Measurements from ENCODE around the gene PDIA5. TPM values are rescaled to one million over a fixed set of nuclear protein-coding genes. Genes with fewer than 3 reads are reported as not detected.
A peak's percentile ranks its signal among the peaks of the same experiment; 100 is the strongest.

PDIA5 gene
- total and polyA plus RNA-seq, 4 donors: 9.5 to 16.9 (median 13.5) TPM

DNA sequence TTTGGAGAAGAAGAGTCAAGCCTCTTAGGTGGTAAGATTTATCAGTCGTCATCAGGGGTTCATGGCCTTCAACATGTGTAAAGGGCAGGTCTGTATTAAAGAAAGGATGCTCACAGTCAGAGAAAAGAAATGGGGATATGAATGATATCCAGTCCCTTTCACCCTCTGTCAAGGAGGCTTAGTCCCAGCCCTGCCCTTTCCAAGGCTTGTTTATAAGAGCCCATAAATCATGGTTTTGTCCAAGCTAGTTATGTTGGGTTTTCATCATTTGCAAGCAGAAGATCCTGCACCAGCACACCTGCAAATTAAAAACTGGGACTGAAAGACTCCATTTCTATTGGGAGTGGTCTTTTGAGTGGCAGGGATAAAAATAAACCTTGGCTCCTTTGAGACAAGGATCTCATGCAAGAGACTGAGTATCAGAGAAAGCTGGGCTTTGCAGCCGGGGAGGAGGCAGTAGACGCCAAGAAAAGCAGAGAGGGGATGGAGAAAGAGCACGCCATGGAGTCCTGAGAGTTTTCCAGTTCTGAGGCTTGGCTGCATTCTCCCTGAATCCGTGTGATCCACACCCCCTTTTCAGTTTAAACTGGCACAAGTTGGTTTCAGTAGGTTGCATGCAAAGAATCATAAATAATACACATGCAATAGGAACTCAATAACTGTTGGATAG, 12.6 kb upstream of the PDIA5 start:
- Histone ChIP-seq H3K27me3 (ENCODE audit: control insufficient read depth, insufficient read depth, low read length) (no peaks in the 10 kb centered on the region), H3K9me3 (ENCODE audit: control insufficient read depth, insufficient read depth, low read length) (no peaks in the 10 kb centered on the region), H3K4me3 (ENCODE audit: low read depth, low read length) (no peak overlapping the region), H3K4me1 (ENCODE audit: control insufficient read depth, insufficient read depth, low read length) (peaks cover 3% of the 10 kb centered on the region), H3K27ac (ENCODE audit: low read depth, low read length) (no peak overlapping the region), H3K36me3 (ENCODE audit: control insufficient read depth, insufficient read depth, low read length) (no peaks in the 10 kb centered on the region)
- peak in 1 of 6 donors; percentile 36 for DNase-seq (ENCODE audit: low read depth in 4 of 6, low spot score in 6 of 6)
- 58% methylated on average over 4 of the region's 5 CpGs for WGBS (ENCODE audit: insufficient coverage)

- H3K36me3 ChIP-seq (ENCODE audit: control insufficient read depth, insufficient read depth, low read length): no peaks in the 10 kb centered on the region
- peak in 1 of 6 donors; percentile 49 for DNase-seq (ENCODE audit: low read depth in 4 of 6, low spot score in 6 of 6)
- no peak overlapping the region for H3K27ac ChIP-seq (ENCODE audit: low read depth, low read length)
- peaks cover 3% of the 10 kb centered on the region for H3K4me1 ChIP-seq (ENCODE audit: control insufficient read depth, insufficient read depth, low read length)
- WGBS (ENCODE audit: insufficient coverage): 49% methylated on average over 4 of the region's 4 CpGs
- H3K27me3 ChIP-seq (ENCODE audit: control insufficient read depth, insufficient read depth, low read length): no peaks in the 10 kb centered on the region
- no peaks in the 10 kb centered on the region for H3K9me3 ChIP-seq (ENCODE audit: control insufficient read depth, insufficient read depth, low read length)
- H3K4me3 ChIP-seq (ENCODE audit: low read depth, low read length): no peak overlapping the region
These were observed 11.9 kb upstream of the PDIA5 start for GRCh38 chr3:123054931-123055330.

- no peaks in the 10 kb centered on the region for H3K36me3 ChIP-seq (ENCODE audit: control insufficient read depth, insufficient read depth, low read length)
- H3K4me3 ChIP-seq (ENCODE audit: low read depth, low read length): no peak overlapping the region
- DNase-seq (ENCODE audit: low read depth in 4 of 6, low spot score in 6 of 6): no peak
- WGBS (ENCODE audit: insufficient coverage): 50% methylated on average over 5 of the region's 5 CpGs
- no peaks in the 10 kb centered on the region for H3K27me3 ChIP-seq (ENCODE audit: control insufficient read depth, insufficient read depth, low read length)
- H3K9me3 ChIP-seq (ENCODE audit: control insufficient read depth, insufficient read depth, low read length): no peaks in the 10 kb centered on the region
- peaks cover 3% of the 10 kb centered on the region for H3K4me1 ChIP-seq (ENCODE audit: control insufficient read depth, insufficient read depth, low read length)
- H3K27ac ChIP-seq (ENCODE audit: low read depth, low read length): no peak overlapping the region
These were observed 11.5 kb upstream of the PDIA5 start for GRCh38 chr3:123055352-123055751.

DNA sequence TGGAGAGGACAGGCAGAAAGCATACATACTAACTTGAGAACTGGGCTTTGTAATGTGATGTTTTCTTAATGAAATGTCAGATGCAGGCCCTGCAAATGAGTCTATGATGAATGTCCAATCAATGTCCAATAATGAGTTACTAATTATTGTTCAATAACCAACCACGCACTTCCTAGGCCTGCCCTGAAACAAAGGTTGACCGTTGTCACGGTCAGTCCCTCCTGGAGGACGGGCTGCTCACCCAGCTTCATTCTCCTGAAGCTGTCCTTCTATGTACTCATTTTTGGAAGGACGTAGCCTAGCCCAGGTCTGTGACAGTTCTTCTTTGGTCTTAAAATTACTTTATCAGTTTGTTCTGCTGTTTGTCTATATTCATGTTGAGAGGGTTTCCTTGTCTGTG, 8.3 kb upstream of the PDIA5 start:
- WGBS (ENCODE audit: insufficient coverage): 96% methylated on average over 4 of the region's 5 CpGs
- Histone ChIP-seq H3K9me3 (ENCODE audit: control insufficient read depth, insufficient read depth, low read length) (no peaks in the 10 kb centered on the region), H3K27ac (ENCODE audit: low read depth, low read length) (no peak overlapping the region), H3K4me3 (ENCODE audit: low read depth, low read length) (no peak overlapping the region), H3K4me1 (ENCODE audit: control insufficient read depth, insufficient read depth, low read length) (peaks cover 3% of the 10 kb centered on the region), H3K36me3 (ENCODE audit: control insufficient read depth, insufficient read depth, low read length) (no peaks in the 10 kb centered on the region), H3K27me3 (ENCODE audit: control insufficient read depth, insufficient read depth, low read length) (peaks cover 2% of the 10 kb centered on the region)
- no peak for DNase-seq (ENCODE audit: low read depth in 4 of 6, low spot score in 6 of 6)

DNA sequence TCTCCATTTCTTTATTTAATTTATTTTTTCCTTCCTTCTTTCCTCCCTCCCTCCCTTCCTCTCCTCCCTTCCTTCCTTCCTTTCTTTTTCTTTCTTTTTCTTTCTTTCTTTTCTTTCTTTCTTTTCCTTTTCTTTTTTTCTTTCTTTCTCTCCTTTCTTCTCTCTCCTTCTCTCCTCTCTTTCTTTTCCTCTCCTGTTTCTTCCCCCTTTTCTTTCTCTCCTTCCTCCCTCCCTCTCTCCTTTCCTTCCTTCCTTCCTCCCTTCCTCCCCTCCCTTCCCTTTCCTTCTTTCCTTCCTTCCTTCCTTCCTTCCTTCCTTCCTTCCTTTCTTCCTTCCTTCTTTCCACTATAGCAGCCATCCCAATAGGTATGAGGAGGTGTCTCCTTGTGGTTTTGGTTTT, 6.8 kb upstream of the PDIA5 start:
- no peak overlapping the region for H3K27ac ChIP-seq (ENCODE audit: low read depth, low read length)
- H3K4me1 ChIP-seq (ENCODE audit: control insufficient read depth, insufficient read depth, low read length): peaks cover under 1% of the 10 kb centered on the region
- no peak for DNase-seq (ENCODE audit: low read depth in 4 of 6, low spot score in 6 of 6)
- H3K9me3 ChIP-seq (ENCODE audit: control insufficient read depth, insufficient read depth, low read length): no peaks in the 10 kb centered on the region
- H3K36me3 ChIP-seq (ENCODE audit: control insufficient read depth, insufficient read depth, low read length): no peaks in the 10 kb centered on the region
- H3K27me3 ChIP-seq (ENCODE audit: control insufficient read depth, insufficient read depth, low read length): peaks cover 2% of the 10 kb centered on the region
- H3K4me3 ChIP-seq (ENCODE audit: low read depth, low read length): no peak overlapping the region

- DNase-seq (ENCODE audit: low read depth in 4 of 6, low spot score in 6 of 6): no peak
- WGBS (ENCODE audit: insufficient coverage): 83% methylated on average over 2 of the region's 7 CpGs
- Histone ChIP-seq H3K9me3 (ENCODE audit: control insufficient read depth, insufficient read depth, low read length) (no peaks in the 10 kb centered on the region), H3K4me1 (ENCODE audit: control insufficient read depth, insufficient read depth, low read length) (peaks cover 5% of the 10 kb centered on the region), H3K4me3 (ENCODE audit: low read depth, low read length) (no peak overlapping the region), H3K27me3 (ENCODE audit: control insufficient read depth, insufficient read depth, low read length) (peaks cover 2% of the 10 kb centered on the region), H3K36me3 (ENCODE audit: control insufficient read depth, insufficient read depth, low read length) (no peaks in the 10 kb centered on the region), H3K27ac (ENCODE audit: low read depth, low read length) (no peak overlapping the region)
These were observed 5.0 kb upstream of the PDIA5 start for GRCh38 chr3:123061856-123062255.

GRCh38 chr3:123063034-123063433, 3.8 kb upstream of the PDIA5 start:
- Histone ChIP-seq H3K27me3 (ENCODE audit: control insufficient read depth, insufficient read depth, low read length) (peaks cover 4% of the 10 kb centered on the region), H3K9me3 (ENCODE audit: control insufficient read depth, insufficient read depth, low read length) (no peaks in the 10 kb centered on the region), H3K4me3 (ENCODE audit: low read depth, low read length) (no peak overlapping the region), H3K27ac (ENCODE audit: low read depth, low read length) (no peak overlapping the region), H3K36me3 (ENCODE audit: control insufficient read depth, insufficient read depth, low read length) (no peaks in the 10 kb centered on the region), H3K4me1 (ENCODE audit: control insufficient read depth, insufficient read depth, low read length) (peaks cover 13% of the 10 kb centered on the region)
- 95% methylated on average over 3 of the region's 6 CpGs for WGBS (ENCODE audit: insufficient coverage)
- no peak for DNase-seq (ENCODE audit: low read depth in 4 of 6, low spot score in 6 of 6)

GRCh38 chr3:123064506-123064905, 2.3 kb upstream of the PDIA5 start:
- Histone ChIP-seq H3K27ac (ENCODE audit: low read depth, low read length) (no peak overlapping the region), H3K4me3 (ENCODE audit: low read depth, low read length) (no peak overlapping the region), H3K4me1 (ENCODE audit: control insufficient read depth, insufficient read depth, low read length) (peaks cover 17% of the 10 kb centered on the region), H3K27me3 (ENCODE audit: control insufficient read depth, insufficient read depth, low read length) (peaks cover 4% of the 10 kb centered on the region), H3K36me3 (ENCODE audit: control insufficient read depth, insufficient read depth, low read length) (no peaks in the 10 kb centered on the region), H3K9me3 (ENCODE audit: control insufficient read depth, insufficient read depth, low read length) (no peaks in the 10 kb centered on the region)
- WGBS (ENCODE audit: insufficient coverage): 92% methylated on average over 4 of the region's 4 CpGs
- DNase-seq (ENCODE audit: low read depth in 4 of 6, low spot score in 6 of 6): no peak

DNA sequence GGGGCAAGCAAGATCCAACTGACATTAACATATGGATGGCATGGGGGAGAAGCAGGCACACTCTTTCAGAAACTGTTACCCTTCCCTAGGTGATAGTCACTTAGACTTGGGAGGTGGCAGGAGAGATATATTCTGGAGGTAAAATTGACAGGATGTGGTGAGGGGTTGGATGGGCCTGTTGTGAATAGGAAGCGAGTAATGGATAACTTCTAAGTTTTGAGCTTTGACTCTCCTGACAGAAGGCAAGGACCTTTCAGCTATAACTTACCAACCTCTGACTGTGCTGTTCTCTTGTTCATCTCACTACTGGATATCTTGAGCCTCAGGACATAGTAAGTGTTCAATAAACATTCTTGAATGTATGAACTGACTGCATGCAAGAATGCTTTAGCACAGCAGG, 1.9 kb upstream of the PDIA5 start:
- no peak overlapping the region for H3K4me3 ChIP-seq (ENCODE audit: low read depth, low read length)
- no CpG with 5 or more reads among the region's 1 CpG for WGBS (ENCODE audit: insufficient coverage)
- H3K4me1 ChIP-seq (ENCODE audit: control insufficient read depth, insufficient read depth, low read length): peaks cover 17% of the 10 kb centered on the region
- no peak overlapping the region for H3K27ac ChIP-seq (ENCODE audit: low read depth, low read length)
- no peaks in the 10 kb centered on the region for H3K9me3 ChIP-seq (ENCODE audit: control insufficient read depth, insufficient read depth, low read length)
- no peak for DNase-seq (ENCODE audit: low read depth in 4 of 6, low spot score in 6 of 6)
- no peaks in the 10 kb centered on the region for H3K36me3 ChIP-seq (ENCODE audit: control insufficient read depth, insufficient read depth, low read length)
- peaks cover 4% of the 10 kb centered on the region for H3K27me3 ChIP-seq (ENCODE audit: control insufficient read depth, insufficient read depth, low read length)

DNA sequence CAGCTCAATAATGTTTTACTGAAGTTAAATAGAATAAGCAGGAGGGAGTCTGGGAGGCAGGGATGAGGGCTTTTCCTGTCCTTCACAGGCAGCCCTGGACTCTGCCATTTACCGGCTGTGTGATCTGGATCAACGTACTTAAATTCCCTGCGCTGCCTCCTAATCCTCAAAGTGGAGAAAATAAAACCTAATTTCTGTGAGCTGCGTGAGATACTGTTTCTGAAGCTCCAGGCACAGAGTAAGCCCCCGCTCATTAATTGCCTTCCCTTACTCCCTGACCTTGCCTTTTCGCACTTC, 278 bp upstream of the PDIA5 start:
- H3K36me3 ChIP-seq (ENCODE audit: control insufficient read depth, insufficient read depth, low read length): no peaks in the 10 kb centered on the region
- H3K9me3 ChIP-seq (ENCODE audit: control insufficient read depth, insufficient read depth, low read length): no peaks in the 10 kb centered on the region
- no peak for DNase-seq (ENCODE audit: low read depth in 4 of 6, low spot score in 6 of 6)
- no peak overlapping the region for H3K27ac ChIP-seq (ENCODE audit: low read depth, low read length)
- peak overlapping the region; percentile 70 for H3K4me3 ChIP-seq (ENCODE audit: low read depth, low read length)
- H3K27me3 ChIP-seq (ENCODE audit: control insufficient read depth, insufficient read depth, low read length): peaks cover 2% of the 10 kb centered on the region
- H3K4me1 ChIP-seq (ENCODE audit: control insufficient read depth, insufficient read depth, low read length): peaks cover 19% of the 10 kb centered on the region
- WGBS (ENCODE audit: insufficient coverage): 13% methylated on average over 6 of the region's 6 CpGs

Data from spinal cord (tissue), 10 donors.